ENCODE results near the gene XRCC4.

Gene XRCC4

DNA sequence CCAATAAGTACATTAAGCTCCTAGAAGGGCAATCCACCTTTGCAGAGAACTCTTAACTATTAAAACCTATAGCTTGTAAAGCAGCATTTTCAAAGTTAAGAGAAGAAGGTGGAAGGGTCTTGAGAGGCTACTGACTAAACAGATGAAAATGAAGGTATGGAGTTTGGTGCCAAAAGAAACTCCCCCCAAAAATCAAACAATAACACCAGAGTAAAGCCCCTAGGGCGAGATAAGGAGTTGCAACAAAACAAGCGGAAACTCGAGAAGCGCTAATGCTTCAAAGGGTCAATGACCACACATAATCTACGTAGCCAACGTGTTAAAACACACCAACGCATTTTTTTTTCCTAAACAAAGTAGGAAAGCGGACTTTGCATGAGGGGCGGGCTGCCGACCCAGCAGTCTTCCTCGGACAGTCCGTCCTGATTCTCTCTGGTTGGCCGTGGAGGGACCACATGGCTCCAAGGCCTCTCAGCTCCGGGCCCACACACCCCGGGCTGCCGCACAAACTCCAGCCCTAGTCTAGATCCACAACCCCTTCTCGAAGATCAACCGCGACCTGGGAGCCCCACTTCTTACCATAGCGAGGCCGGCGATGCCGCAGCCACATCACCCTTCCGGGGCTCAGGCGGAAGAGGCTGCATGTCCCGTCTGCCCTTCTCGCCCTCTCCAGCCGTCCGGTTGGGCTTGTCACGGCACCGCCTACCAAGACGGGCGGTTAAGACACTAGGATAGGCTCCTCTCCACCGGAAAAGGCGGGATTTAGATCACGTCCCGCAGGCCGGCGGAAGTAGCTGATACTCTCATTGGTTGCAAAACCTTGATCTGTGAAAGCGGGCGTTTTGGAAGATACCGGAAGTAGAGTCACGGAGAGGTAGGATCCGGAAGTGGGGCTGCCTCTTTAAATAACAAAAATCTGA is at the start of gene XRCC4, which contains the start of gene TMEM167A:
Gene XRCC4 (plus strand): TSS at position 806 of the 920 bp plus-strand sequence. CDS start 27,373 bp downstream, outside the sequence.
Gene TMEM167A (minus strand): TSS at position 653 of the 920 bp plus-strand sequence. CDS start 71 bp downstream, at position 582.
- no peak for TF ChIP-seq SP1 (IDR thresholded peaks at IDR 0.05)
- TF ChIP-seq ELF4 (IDR thresholded peaks at IDR 0.05) = peak; percentile 85
- TF ChIP-seq, protein P1, sequence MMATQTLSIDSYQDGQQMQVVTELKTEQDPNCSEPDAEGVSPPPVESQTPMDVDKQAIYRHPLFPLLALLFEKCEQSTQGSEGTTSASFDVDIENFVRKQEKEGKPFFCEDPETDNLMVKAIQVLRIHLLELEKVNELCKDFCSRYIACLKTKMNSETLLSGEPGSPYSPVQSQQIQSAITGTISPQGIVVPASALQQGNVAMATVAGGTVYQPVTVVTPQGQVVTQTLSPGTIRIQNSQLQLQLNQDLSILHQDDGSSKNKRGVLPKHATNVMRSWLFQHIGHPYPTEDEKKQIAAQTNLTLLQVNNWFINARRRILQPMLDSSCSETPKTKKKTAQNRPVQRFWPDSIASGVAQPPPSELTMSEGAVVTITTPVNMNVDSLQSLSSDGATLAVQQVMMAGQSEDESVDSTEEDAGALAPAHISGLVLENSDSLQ (IDR thresholded peaks at IDR 0.05) = peak; percentile 87
- ChIA-PET POLR2A (interaction anchor here (0.6 to 2.4 kb wide), 16 partner anchors 8 to 396 kb away, joined by 3 to 11 read pairs (median 3); partner anchors contain the start of gene VCAN), CTCF (interaction anchor here (0.6 kb wide), 1 partner anchor 15 kb away, joined by 3 read pairs; no protein-coding TSS in a partner anchor)
- peak; percentile 95 for DNase-seq (ENCODE audit: extremely low spot score)

DNA sequence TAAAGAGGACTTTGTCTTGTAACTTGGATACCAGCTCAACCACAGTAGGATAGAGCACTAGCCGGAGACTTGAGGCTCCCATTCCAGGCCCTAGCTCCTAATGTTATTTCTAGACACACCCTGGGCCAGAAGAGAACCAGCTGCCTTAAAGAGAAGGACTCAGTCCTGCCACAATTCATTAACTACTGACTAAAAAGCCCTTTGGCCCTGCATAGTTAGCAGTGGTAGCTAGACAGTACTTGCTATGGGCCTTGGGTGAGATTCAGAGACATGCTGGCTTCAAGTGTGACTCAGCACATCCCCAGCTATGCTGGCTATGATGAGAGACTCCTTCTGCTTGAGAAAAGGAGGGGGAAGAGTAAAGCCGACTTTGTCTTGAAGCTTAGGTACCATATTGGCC is 47.4 kb upstream of the XRCC4 start:
- TF ChIP-seq SUZ12 (IDR thresholded peaks at IDR 0.05) = no peak
- no peak for TF ChIP-seq ELF4 (IDR thresholded peaks at IDR 0.05)
- no peak for TF ChIP-seq CTBP1 (IDR thresholded peaks at IDR 0.05; ENCODE audit: borderline replicate concordance)
- TF ChIP-seq ARNT (IDR thresholded peaks at IDR 0.05) = no peak
- no peak for TF ChIP-seq FOXK2 (IDR thresholded peaks at IDR 0.05)
- TF ChIP-seq BHLHE40 (IDR thresholded peaks at IDR 0.05; ENCODE audit: borderline replicate concordance) = no peak
- no peak for TF ChIP-seq L3MBTL2 (conservative IDR thresholded peaks at IDR 0.05)
- no peak for TF ChIP-seq HDGF (IDR thresholded peaks at IDR 0.05; ENCODE audit: borderline replicate concordance)
- TF ChIP-seq, protein P1 (IDR thresholded peaks at IDR 0.05) = no peak
- TF ChIP-seq FOXM1 (IDR thresholded peaks at IDR 0.05; ENCODE audit: borderline replicate concordance) = no peak
- no peak for DNase-seq (ENCODE audit: extremely low spot score)
- ChIA-PET POLR2A (interaction anchor here (1.0 kb wide), 1 partner anchor 47 kb away, joined by 4 read pairs; the partner anchor contains the start of genes TMEM167A and XRCC4), CTCF (interaction anchor here (0.5 kb wide), 1 partner anchor 536 kb away, joined by 4 read pairs; no protein-coding TSS in a partner anchor)

DNA sequence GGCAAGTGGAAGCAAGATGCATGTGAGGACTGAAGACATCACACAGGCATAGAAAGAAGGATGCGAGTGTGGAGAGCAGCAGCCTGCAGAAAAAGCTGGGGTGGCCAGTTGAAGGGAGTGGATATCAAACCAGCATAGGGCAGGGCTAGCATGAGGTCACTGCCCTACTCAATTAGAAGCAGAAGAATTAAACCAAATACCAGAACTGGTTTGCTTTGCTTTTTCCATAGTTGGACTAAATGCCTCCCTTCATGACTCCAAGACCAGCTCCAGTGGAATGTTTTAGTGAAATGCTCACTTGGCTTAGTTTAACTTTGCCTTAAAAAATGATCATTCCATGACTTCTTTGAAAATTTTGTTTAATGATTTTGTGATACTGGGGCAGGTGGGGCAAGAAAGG is 46.0 kb upstream of the XRCC4 start:
- ChIA-PET CTCF (interaction anchor here (0.6 kb wide), 1 partner anchor 31 kb away, joined by 3 read pairs; no protein-coding TSS in a partner anchor), POLR2A (no interaction called here)
- TF ChIP-seq L3MBTL2 (conservative IDR thresholded peaks at IDR 0.05) = no peak
- no peak for TF ChIP-seq FOXK2 (IDR thresholded peaks at IDR 0.05)
- no peak for TF ChIP-seq CTBP1 (IDR thresholded peaks at IDR 0.05; ENCODE audit: borderline replicate concordance)
- TF ChIP-seq FOXM1 (IDR thresholded peaks at IDR 0.05; ENCODE audit: borderline replicate concordance) = no peak
- TF ChIP-seq, protein P1 (IDR thresholded peaks at IDR 0.05) = no peak
- no peak for TF ChIP-seq HDGF (IDR thresholded peaks at IDR 0.05; ENCODE audit: borderline replicate concordance)
- no peak for TF ChIP-seq ARNT (IDR thresholded peaks at IDR 0.05)
- TF ChIP-seq SP1 (IDR thresholded peaks at IDR 0.05) = no peak
- TF ChIP-seq FOXA1 (IDR thresholded peaks at IDR 0.05) = no peak
- TF ChIP-seq NFRKB (IDR thresholded peaks at IDR 0.05) = no peak
- no peak for DNase-seq (ENCODE audit: extremely low spot score)

DNA sequence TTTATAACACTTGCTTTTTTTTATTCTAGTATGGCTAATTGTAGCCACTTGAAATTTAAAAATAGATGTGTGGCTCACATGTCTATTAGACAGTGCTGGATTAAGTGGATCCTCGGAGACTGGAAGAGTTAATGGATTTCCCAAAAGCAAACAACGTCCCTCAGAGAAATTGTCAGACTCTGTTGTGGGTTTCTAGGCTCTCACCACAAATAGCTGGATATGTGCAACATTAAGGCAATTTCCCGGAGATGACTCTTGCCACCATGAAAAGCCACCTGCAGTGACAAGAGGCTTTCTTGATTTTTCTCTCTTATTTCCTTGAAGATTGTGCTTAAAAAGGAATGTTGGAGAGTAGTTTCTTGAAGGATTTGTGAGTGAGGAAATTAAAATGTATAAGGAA is 43.3 kb upstream of the XRCC4 start:
- ChIA-PET CTCF (no interaction called here), POLR2A (interaction anchor here (2.3 kb wide), 1 partner anchor 43 kb away, joined by 11 read pairs; the partner anchor contains the start of genes TMEM167A and XRCC4)
- no peak for TF ChIP-seq HDGF (IDR thresholded peaks at IDR 0.05; ENCODE audit: borderline replicate concordance)
- TF ChIP-seq LEF1 (IDR thresholded peaks at IDR 0.05; ENCODE audit: borderline replicate concordance) = no peak
- TF ChIP-seq NFRKB (IDR thresholded peaks at IDR 0.05) = no peak
- no peak for TF ChIP-seq SP1 (IDR thresholded peaks at IDR 0.05)
- TF ChIP-seq, protein P1 (IDR thresholded peaks at IDR 0.05) = no peak
- no peak for TF ChIP-seq ELF4 (IDR thresholded peaks at IDR 0.05)
- TF ChIP-seq TARDBP (IDR thresholded peaks at IDR 0.05) = no peak
- TF ChIP-seq ZNF384 (IDR thresholded peaks at IDR 0.05) = no peak
- TF ChIP-seq BHLHE40 (IDR thresholded peaks at IDR 0.05; ENCODE audit: borderline replicate concordance) = no peak
- TF ChIP-seq ARNT (IDR thresholded peaks at IDR 0.05) = no peak
- TF ChIP-seq L3MBTL2 (conservative IDR thresholded peaks at IDR 0.05) = no peak
- TF ChIP-seq CTBP1 (IDR thresholded peaks at IDR 0.05; ENCODE audit: borderline replicate concordance) = no peak
- TF ChIP-seq FOXA1 (IDR thresholded peaks at IDR 0.05) = no peak
- TF ChIP-seq FOXK2 (IDR thresholded peaks at IDR 0.05) = no peak
- no peak for DNase-seq (ENCODE audit: extremely low spot score)

DNA sequence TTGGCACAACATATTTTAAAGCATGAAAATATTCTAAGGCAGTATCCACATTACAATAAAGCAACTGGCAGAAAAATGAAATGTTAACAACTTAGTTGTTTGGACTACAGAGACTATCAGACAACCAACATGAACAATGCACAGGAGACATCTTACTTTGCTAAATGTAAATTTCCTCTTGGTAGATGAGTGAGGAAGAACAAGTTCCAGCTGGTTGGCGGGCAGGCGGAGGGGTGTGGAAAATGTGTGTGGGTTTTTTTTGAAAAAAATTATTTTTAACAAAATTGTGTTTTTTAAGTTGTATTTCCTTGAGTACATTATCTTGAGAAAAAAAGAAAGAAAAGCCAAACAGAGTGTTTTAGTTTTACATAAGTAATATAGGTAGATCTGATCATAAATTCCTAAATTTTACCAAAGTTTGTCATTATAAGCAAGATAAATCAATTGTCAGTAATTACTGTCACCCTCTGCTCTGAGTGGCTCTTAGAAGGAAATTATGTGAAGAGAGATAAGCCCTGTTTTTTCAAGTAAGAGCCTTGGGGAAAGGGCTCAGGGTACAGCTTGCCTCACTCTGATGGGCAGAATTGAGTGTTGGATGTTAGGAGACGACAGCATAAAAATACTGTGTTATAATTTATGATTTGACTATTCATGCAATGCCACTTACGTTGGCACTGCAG is 42.7 kb upstream of the XRCC4 start:
- POLR2A ChIA-PET = interaction anchor here (2.3 kb wide), 1 partner anchor 43 kb away, joined by 11 read pairs; the partner anchor contains the start of genes TMEM167A and XRCC4
- peak; percentile 21 for DNase-seq (ENCODE audit: extremely low spot score)
- TF ChIP-seq, protein P1 (IDR thresholded peaks at IDR 0.05) = peak; percentile 64
- TF ChIP-seq ZNF384 (IDR thresholded peaks at IDR 0.05) = no peak

More for the DNA sequence above, 42.7 kb upstream of the XRCC4 start:
- CTCF ChIA-PET = no interaction called here
